ENCODE results near the gene MAF.

DNA sequence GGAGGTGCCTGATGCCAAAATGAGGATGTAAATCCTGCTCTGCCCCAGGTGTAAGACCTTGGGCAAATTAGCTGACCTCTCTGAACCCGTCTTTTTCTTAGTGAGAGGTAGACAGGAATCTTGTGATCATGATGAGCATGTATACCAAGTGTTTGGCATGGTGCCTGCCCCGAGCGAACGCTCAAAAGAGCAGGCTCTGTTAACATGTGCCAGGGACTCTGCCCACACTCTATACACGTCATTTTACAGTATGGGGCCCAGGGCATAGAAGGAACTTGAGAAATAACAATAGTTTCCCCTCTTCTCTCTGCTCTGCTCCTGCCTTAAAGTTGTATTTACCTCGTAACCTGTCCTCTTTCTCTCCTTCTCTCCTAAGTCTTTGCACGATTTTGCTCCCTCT lies 9.3 kb upstream of the MAF start:
- TF ChIP-seq, protein P1, sequence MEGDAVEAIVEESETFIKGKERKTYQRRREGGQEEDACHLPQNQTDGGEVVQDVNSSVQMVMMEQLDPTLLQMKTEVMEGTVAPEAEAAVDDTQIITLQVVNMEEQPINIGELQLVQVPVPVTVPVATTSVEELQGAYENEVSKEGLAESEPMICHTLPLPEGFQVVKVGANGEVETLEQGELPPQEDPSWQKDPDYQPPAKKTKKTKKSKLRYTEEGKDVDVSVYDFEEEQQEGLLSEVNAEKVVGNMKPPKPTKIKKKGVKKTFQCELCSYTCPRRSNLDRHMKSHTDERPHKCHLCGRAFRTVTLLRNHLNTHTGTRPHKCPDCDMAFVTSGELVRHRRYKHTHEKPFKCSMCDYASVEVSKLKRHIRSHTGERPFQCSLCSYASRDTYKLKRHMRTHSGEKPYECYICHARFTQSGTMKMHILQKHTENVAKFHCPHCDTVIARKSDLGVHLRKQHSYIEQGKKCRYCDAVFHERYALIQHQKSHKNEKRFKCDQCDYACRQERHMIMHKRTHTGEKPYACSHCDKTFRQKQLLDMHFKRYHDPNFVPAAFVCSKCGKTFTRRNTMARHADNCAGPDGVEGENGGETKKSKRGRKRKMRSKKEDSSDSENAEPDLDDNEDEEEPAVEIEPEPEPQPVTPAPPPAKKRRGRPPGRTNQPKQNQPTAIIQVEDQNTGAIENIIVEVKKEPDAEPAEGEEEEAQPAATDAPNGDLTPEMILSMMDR (IDR thresholded peaks at IDR 0.05): no peak
- no peak for TF ChIP-seq POLR2A (IDR thresholded peaks at IDR 0.05)
